Measurements from ENCODE around the gene ATG4B.

ATG4B gene

GRCh38 chr2:241611062-241611461 lies 26.4 kb upstream of the ATG4B start:
- Histone ChIP-seq H3K9ac (ENCODE audit: low read depth, low read length) (no peak overlapping the region), H3K4me3 (ENCODE audit: low read depth in 1 of 2, low read length in 2 of 2) (no peak overlapping the region), H4K20me1 (ENCODE audit: insufficient read depth, low read length) (peaks cover 27% of the 10 kb centered on the region), H3K27ac (ENCODE audit: low read length) (no peak overlapping the region), H3K4me2 (ENCODE audit: insufficient read depth, low read length) (no peak overlapping the region), H3K4me1 (ENCODE audit: insufficient read depth, low read length) (no peaks in the 10 kb centered on the region), H3K9me3 (ENCODE audit: insufficient read depth, low read length, severe bottlenecking) (no peaks in the 10 kb centered on the region), H3K36me3 (ENCODE audit: insufficient read depth, low read length) (peaks cover 39% of the 10 kb centered on the region), H3K27me3 (ENCODE audit: insufficient read depth, low read length, poor library complexity) (no peaks in the 10 kb centered on the region), H2AFZ (ENCODE audit: low read depth, low read length) (no peak overlapping the region), H3K79me2 (ENCODE audit: insufficient read depth, low read length) (peaks cover 43% of the 10 kb centered on the region)
- ATAC-seq (ENCODE audit: insufficient read depth, low read depth), result no peak
- no peak for DNase-seq
- TF ChIP-seq CTCF (IDR thresholded peaks at IDR 0.05; ENCODE audit: borderline replicate concordance, extremely low read depth, low read length, poor library complexity, severe bottlenecking) (no peak), EZH2 (IDR thresholded peaks at IDR 0.05; ENCODE audit: borderline replicate concordance, low read depth, low read length, severe bottlenecking) (no peak)

- Histone ChIP-seq H3K9ac (ENCODE audit: low read depth, low read length) (no peak overlapping the region), H3K4me1 (ENCODE audit: insufficient read depth, low read length) (peaks cover 7% of the 10 kb centered on the region; the same call in 1 of the 2 replicates), H3K36me3 (ENCODE audit: insufficient read depth, low read length) (peaks cover 34% of the 10 kb centered on the region), H3K9me3 (ENCODE audit: insufficient read depth, low read length, severe bottlenecking) (no peaks in the 10 kb centered on the region), H3K4me3 (ENCODE audit: low read depth in 1 of 2, low read length in 2 of 2) (no peak overlapping the region), H3K27me3 (ENCODE audit: insufficient read depth, low read length, poor library complexity) (no peaks in the 10 kb centered on the region), H3K79me2 (ENCODE audit: insufficient read depth, low read length) (peaks cover 52% of the 10 kb centered on the region), H3K27ac (ENCODE audit: low read length) (no peak overlapping the region), H4K20me1 (ENCODE audit: insufficient read depth, low read length) (peaks cover 24% of the 10 kb centered on the region), H2AFZ (ENCODE audit: low read depth, low read length) (no peak overlapping the region), H3K4me2 (ENCODE audit: insufficient read depth, low read length) (no peak overlapping the region)
- no peak for TF ChIP-seq CTCF (IDR thresholded peaks at IDR 0.05; ENCODE audit: borderline replicate concordance, extremely low read depth, low read length, poor library complexity, severe bottlenecking)
- no peak for TF ChIP-seq EZH2 (IDR thresholded peaks at IDR 0.05; ENCODE audit: borderline replicate concordance, low read depth, low read length, severe bottlenecking)
- DNase-seq (no peak), ATAC-seq (ENCODE audit: insufficient read depth, low read depth) (no peak)
Observed at GRCh38 chr2:241612156-241613016, 25.1 kb upstream of the ATG4B start.

GRCh38 chr2:241613017-241613780 lies 24.3 kb upstream of the ATG4B start:
- peaks cover 59% of the 10 kb centered on the region for H3K79me2 ChIP-seq (ENCODE audit: insufficient read depth, low read length)
- TF ChIP-seq CTCF (IDR thresholded peaks at IDR 0.05; ENCODE audit: borderline replicate concordance, extremely low read depth, low read length, poor library complexity, severe bottlenecking), result no peak
- no peak for TF ChIP-seq EZH2 (IDR thresholded peaks at IDR 0.05; ENCODE audit: borderline replicate concordance, low read depth, low read length, severe bottlenecking)
- H3K27me3 ChIP-seq (ENCODE audit: insufficient read depth, low read length, poor library complexity), result no peaks in the 10 kb centered on the region
- H3K36me3 ChIP-seq (ENCODE audit: insufficient read depth, low read length), result peaks cover 36% of the 10 kb centered on the region
- no peak overlapping the region for H3K4me2 ChIP-seq (ENCODE audit: insufficient read depth, low read length)
- H4K20me1 ChIP-seq (ENCODE audit: insufficient read depth, low read length), result peaks cover 30% of the 10 kb centered on the region
- H2AFZ ChIP-seq (ENCODE audit: low read depth, low read length), result no peak overlapping the region
- no peak overlapping the region for H3K9ac ChIP-seq (ENCODE audit: low read depth, low read length)
- DNase-seq, result no peak
- no peaks in the 10 kb centered on the region for H3K9me3 ChIP-seq (ENCODE audit: insufficient read depth, low read length, severe bottlenecking)
- ATAC-seq (ENCODE audit: insufficient read depth, low read depth), result no peak
- peaks cover 15% of the 10 kb centered on the region for H3K4me1 ChIP-seq (ENCODE audit: insufficient read depth, low read length)
- no peak overlapping the region for H3K4me3 ChIP-seq (ENCODE audit: low read depth in 1 of 2, low read length in 2 of 2)
- no peak overlapping the region for H3K27ac ChIP-seq (ENCODE audit: low read length)
